NCI-H146 treated with DMSO at 0.1 percent for 48 hours (cell line): ENCODE data around the gene MAGIX.
A peak's percentile ranks its signal among the peaks of the same experiment; 100 is the strongest.

ENCODE experiments used
- DNase-seq: peaks from one replicate; lab custom pipeline; 2025; ENCODE audit not compliant: unreplicated experiment; lab: John Stamatoyannopoulos, UW

MAGIX gene

DNA sequence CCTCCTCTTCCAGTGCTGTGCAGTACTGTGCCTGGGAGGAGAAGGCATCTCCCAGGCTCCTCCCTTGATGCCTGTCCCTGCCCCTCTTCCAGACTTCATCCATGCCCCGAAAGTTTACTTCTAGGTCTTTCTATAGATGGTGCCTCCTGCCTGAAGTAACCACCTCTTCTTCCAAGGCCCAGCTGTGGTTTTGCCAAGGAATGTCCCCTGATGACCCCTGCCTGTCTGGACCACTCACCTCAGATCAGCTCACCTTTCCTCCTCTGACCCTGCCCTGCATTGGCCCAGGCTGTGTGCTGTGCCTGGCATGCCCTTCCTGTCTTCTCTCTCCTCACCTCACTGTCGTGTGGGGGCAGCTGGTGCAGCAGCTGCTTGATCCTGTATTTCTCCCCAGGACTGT lies 16.8 kb downstream of the MAGIX start:
- no peak for DNase-seq

DNA sequence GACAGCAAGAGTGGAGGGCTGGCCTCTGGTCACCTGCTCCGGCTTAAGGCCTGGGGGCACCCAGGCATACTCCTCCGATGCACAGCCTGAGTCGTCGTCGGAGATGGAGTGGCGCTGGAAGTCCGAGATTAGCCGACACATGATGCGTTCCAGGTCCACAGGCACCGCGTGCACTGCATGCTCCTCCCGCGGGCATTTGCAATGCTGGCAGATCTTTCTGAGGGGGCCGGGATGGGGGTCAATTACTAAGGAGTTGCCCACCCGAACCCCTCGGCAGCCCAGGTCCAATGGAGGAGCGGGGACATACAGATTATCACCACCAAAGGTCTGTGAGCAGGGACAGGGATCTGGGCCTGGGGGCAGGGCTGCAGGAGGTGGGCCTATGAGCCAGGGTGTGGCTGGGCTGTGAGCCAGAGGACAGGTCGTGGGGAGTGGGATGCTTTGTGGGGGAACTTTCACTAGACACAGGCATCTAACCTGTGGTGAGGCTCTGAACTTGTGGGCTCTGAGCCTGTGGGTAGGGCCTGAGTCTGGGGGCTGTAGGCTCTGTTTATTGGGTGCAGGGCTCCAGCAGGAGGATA lies 21.2 kb downstream of the MAGIX start:
- no peak for DNase-seq

DNA sequence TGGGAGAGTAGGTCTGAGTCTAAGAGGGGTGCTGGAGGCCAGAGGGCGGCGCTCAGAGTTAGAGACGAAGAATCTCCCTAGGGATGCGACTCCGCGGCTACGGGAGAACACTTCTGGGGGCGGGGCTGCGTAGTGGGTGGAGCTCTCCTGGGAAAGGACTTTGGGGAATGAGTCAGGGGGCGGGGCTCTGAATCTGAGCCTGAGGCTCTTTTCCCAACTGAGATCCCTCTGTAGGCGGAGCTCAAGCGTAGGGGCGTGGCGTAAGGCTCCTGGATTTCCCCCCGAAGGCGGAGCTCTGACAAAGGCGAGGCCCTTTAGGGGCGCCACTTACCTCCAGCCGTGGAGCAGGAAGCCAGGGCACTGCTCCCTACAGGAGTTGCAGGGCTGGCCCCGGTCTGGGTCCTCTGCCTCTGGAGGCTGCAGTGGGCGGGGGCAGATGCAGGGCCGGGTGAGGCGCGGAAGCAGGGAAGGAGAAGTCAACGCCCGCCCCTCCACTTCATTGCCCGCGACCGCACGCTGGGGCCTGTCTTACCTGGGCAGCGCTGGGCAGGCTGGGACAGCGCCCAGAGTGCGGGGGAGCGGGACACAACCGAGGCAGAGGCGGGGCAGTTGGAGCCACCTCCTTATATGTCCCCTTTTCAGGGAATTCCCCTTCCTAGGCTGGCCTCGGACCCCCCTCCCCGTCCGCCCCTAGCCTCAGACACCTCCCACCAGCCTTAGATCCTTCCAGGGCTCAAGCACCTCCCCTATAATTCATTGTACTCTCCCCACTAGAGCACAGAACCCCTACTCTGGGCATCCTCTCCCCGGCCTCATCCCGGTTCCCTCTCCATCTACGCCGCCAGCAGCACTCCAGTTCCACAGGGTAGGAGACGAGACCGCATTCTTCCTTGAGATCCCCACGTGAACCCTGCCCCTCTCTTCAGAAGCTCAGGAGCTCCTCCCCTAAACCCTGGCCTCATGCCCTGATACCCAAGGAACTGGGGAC lies 22.0 kb downstream of the MAGIX start:
- peak; percentile 76 for DNase-seq

DNA sequence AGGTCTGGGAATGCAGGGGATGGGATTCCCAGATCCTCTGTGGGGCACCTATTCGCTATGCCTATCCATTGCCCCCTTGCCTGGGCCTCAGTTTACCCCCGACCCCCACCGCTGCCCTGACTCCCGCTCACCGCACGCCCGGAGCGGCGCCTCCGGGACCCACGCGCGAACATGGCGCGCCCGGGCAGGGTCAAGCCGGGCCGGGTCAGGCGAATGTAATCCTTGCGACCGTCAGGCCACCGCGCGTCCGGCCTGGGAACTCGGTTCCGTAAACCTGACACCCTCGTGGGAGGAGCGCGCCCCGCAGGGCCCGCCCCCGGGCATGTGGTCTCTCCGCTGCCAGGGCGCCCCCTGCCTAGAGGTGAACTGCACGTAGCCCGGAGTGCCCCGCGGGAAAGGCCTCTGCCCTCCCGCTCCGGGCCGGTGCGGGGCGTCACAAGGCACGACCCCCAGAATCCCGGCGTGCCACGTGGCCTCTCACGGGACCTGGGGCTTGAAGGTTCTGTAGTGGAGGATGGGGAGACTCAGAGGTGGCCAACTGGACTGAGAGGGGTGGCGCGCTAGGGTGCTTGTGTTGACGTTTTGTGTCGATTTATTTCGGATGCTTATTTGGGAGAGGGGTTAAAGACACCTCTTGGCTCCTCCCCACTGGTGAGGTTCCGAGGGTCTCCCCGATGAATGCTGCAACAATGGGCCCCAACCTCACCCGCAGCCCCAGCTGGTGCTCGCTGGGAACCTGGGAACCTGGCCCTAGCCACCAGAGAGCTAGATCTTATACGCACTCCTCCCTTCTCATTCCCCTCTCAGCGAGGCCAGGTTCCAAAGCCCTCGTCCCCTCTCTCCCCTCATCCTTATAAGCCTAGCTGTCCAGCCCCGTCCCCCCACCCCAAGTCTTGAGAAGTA lies 23.8 kb downstream of the MAGIX start, which contains the start of gene PRICKLE3:
Gene PRICKLE3, minus strand, starts transcription at position 249 of the 903 bp plus-strand sequence. Its CDS starts 76 bp downstream, at position 173.
- peak; percentile 44 for DNase-seq

DNA sequence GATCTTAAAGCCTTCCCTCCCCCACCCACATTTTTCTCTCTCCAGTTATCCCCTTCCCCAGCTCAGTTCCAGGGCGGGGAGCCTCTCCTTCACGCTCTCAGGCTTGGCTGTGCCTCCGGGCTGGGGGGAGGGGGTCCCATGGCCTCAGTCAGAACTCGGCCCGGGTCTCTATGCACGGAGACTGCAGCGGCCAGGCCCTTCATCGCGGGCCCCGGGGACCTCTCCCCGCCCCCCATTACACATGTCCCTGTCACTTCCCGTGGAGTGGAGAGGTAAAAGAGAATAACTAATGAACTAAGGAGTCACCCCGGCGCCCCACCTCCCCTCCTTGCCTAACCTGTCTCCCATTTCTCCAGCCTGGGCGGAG lies 24.5 kb downstream of the MAGIX start:
- DNase-seq, result no peak

DNA sequence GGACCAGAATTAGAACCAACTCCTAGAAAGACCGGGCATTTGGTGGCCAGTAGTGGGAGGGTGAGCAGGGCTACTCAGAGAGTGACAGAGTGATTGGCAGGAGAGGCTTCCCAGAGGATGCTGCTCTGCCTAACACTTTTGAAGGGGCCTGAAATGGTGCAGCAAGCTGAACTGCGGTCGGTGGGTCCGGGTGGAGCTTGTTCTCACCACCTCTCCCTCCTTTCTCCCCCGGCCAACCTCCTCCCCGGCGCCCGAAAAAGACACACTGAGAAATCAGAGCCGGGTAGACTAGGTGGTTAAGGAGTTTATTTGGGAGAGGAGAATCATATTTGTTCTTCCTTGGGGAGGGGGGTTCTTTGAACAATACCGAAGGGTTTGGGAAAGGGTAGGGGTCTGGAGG lies 25.0 kb downstream of the MAGIX start:
- DNase-seq, result no peak

DNA sequence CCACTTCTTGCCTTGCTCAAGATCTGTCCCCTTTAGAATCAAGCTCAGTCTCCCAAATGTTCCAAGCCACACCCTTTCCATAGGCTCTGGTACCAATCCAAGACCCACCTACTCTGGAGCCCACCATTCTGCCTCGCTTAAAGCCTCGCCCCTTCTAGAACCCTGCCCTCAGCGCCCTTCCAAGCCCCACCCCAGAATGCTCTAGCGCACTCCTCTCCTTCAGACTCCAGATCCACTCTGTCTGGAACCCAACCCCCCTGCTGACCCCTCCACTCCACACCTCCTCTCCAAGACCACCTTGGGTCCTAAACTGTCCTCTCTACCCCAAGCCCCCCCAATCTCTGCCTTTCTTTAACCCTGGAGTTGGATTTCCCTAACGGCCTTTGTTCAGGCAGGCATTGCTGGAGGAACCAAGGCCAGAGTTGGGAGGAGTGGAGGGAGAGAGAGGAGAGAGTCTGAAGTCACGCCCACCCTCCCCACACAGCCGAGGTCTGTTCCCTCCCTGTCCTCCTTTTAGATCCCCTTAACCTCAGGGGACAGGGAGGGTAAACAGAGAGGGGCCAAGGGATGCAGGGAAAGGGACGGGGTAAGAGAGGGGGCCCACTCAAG lies 26.0 kb downstream of the MAGIX start:
- DNase-seq, result no peak

DNA sequence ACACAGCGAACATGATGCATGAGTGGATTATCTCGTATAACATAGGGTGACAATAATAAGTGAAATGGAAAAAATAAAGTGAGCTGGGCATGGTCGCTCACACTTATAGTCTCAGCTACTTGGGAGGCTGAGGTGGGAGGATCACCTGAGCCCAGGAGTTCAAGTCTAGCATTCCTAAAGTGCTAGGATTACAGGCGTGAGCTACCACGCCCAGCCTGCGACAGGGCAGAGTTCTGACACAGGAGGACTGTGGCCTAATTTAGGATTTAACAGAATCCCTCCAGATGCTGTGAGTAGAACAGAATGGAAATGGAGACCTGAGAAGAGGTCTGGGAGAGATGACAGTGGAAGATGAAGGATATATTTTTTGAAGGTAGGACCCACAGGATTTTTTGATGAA lies 27.0 kb downstream of the MAGIX start:
- DNase-seq, result no peak

DNA sequence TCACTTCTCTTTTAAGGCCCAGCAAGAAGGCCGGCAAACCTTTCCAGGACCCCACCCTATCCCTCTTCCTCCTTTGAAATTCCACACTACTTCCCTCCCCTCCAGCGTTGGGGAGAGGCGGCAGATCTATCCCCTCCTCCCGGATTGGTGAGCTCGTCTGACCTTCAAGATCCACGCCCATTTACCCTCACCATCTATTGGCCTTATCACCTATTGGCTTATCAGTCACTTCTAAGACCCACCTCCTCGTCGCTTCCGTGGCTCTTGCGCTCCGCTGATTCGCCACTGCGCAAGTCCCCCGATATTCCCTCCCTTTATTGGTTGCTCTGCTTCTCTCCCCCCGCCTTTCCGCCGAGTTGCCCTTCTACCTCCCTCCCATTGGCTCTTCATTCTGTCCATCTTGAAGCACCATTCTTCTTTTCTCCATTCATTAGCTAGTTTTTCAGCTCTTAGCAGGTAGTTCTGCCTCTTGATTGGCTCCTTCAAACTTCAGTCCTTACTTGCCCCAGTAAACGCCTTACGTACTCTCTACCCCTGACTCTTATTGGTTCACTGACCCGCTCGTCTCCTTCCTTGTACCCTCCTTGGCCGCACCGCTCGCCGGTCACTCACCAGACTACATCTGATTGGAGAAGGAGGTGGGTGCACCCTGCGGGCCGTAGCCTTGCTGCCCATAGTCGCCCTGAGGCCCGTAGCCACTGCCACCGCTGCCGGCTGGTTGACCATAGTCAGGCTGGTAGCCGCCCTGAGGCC lies 28.4 kb downstream of the MAGIX start:
- DNase-seq, result peak; percentile 100

DNA sequence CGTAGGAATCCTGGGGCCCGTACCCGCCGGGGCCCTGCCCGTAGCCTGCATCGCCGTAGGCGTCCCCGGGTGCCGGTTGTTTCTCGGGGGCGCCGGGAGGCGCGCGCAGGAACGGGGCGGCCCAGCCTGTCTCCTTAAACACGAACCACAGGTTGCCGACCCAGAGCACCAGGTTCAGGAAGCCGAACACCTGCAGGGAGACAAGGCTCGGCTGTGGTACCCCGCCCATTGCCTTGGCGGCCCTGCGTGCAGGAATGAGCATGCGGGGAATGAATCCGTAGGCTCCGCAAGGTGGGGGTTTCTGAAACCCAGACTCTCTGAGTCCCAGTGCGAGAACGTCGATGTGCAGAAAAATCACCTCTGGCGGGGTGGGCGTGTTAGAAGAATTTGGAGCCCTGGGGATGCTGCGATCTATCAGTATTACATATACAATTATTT lies 29.0 kb downstream of the MAGIX start:
- no peak for DNase-seq

DNA sequence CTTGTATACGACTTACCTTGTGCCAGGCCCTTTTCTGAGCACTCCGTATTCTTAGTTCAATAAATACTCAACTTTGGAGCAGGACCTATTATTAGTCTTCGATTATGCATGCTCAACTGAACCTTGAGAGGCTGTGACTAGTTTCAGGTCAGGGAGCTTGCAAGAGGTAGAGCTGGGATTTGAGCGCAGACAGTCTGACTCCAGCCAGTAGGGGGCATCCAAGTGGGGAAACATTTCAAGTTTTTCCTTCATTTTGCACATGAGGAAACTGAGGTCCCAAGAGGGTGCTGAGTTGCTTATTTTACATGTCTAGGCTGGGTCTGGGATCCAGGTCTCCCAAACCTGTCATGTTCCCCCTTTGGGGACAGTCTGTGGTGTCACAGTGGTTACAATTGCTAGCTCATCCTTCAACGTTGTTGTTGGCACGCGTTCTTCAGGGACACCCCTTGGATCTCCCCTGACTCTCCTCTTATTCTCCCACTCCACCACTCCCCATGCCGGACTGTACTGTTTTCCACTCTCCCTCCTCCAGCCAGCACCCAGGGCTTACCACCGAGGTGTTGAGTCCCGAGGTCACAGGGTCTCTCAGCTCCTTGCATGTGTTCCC lies 30.3 kb downstream of the MAGIX start:
- no peak for DNase-seq

DNA sequence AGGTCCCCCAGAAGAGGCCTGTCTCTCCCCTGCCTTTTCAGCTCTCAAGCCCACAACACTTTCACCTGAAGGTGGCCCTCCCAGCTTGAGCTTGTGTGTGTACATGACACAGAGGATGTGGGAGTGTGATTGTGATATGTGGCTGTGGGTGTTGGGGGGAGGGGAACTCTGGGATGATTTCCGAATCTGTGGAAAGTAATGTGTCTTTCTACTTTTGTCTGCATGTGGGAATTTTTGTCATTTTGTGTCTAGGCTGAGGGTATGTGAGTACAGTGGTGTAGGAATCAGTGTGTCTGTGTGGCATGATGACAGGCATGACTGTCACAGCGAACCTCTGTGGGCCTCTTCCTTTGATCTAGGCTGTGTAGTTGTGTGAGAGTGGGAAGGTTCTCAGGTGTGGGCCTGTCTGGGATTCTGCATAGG lies 31.0 kb downstream of the MAGIX start:
- DNase-seq, result no peak

DNA sequence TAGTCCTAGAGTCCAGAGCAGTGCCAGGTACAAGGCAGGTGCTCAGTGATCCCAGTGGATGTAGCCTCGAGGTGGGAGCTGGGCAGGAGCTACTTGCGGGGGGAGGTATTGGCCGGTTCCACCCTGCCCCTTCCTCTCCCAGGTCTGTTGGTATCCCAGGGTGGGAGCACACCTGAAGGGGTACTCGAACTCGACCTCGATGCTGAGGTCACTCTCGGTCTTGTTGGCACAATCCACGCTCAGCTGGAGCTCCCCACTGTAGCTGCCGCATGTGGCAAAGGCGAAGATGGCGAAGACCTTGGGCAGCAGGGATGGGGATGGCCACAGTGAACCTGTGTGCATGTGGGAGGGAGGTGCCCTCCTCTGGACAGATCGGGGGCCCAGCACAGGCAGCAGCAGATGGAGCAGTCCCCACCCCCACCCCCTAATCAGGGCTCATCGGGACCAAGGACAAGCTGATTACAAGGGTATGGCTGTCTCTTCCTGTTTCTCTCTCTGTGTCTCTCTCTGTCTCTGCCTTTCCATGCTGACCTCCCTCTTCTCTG lies 35.1 kb downstream of the MAGIX start:
- DNase-seq, result no peak

DNA sequence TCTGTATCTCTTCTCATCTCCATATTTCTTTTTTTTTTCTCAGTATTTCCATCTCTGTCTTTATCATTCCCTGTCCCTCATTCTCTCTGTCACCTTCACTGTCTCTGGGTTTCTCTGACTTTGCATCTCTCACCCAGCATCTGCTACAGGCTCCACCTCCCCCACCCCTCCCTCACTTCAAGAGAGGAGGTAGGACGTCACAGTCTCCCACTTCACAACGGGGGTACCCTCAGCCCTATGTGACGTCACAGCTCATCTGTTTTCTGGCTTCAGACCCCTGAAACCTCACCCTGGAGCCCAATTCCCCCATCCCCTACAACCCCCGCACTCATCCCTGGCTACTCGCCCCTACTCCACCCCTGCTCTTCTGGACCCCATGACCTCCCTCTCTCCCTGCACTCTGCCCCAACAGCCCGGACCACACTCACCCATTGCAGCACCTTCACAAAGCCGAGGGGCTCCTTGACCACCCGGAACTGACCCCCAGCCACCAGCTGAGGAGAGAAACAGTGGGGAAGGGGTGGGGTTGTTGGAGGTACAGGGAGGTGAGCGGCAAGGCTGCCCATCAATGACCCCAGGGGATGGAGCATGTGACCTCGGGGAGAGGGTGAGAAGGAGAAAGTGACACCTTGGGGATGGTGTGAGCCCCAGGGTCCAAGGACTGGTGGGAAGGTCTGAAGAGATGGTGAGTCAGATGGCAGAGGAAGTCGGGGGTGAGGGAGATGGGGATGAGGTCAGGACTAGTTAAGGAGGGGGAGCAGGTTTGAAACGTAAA lies 36.2 kb downstream of the MAGIX start:
- DNase-seq, result no peak

DNA sequence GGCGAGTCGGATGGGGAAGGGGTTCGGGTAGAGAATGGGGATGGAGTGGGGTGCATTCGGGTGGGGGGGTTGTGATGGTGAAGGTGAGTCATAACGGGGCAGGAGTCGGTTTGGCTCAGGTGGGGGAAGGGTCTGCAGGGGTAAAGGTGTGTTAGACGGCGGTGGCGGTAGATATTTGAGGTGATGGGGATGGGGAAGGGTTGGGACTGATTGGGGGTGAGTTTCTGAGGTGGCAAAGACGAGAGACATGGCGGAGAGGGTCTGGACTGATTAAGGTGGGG lies 36.7 kb downstream of the MAGIX start:
- no peak for DNase-seq

DNA sequence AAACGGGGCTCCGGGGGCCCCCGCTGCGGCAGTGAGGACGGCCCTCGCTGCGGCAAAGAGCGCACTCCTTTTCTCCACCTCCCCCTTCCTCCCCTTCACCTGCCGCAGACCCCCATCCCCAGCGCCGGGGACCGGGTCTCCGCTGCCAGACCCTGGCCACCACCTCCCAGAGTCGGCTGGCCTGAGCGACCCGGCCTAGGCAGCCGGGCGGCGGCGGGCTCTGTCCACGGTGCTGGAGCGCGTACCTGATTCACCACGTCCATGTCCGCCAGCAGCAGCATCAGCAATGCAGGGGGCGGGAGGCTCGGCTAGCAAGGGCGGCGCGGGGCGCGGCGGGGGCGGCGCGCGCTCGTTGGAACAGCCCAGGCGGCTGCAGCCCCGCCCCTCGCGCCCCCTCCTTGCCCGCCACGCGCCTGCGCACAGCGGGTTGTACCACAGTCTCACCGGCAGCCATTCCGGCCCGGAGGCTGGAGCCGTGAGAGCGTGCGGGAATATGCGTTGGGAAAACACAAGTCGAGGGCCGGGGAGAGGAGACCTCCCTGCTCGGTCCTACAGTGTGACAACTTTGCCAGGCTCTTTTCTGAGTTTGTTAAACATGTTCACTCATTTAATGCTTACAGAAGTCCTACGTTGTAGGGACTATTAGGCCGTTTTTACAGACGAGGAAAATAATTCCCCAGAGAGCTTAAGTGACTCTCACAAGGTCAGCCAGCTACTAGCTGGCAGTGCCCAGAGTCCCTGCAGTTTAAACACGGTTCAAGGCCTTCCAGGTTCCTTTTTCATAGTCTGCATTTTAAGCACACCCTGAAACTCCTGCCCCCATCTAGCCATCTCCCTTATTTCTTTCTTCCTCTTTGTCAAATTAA lies 37.6 kb downstream of the MAGIX start, which contains the start of gene SYP:
Gene SYP, minus strand, starts transcription at position 288 of the 866 bp plus-strand sequence. Its CDS starts 7 bp downstream, at position 281.
- DNase-seq, result peak; percentile 58

DNA sequence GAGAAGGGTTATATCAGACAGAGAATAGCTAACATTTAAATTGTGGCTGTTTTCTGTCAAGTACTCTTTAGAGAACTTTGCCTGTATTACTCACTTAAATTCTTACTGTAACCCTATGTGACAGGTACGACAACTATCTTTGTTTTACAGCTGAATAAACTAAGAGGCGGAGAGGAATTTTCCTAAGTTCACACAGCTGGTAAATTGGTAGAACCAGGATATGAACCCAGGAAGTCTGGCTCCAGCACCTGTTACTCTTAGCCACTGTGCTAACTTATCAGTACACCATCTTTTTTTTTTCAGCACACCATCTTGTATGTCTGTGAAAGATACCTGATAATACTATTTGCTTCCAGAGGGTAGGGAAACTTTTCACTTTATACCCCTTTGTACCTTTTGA lies 39.5 kb downstream of the MAGIX start:
- DNase-seq, result peak; percentile 32

DNA sequence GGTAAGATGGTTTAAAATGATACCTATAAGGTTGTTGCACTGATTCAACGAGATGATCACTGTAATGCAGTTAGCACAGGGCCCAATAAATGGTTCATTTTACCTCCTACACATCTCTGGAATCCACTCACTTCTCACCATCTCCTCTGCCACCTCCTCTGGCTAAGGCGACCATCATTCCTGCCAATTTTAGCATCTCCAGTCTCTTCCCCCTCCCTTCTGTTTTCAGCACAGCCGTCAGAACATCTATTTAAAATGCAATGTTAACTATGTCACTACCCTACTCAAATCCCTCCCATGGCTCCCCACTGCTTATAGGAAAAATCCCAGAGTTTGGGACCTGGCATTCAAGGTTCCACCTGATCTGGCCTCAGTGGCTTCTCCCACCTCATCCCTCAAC lies 41.0 kb downstream of the MAGIX start:
- no peak for DNase-seq
